GM23248 (cell line): Measurements from ENCODE around the gene SNX32. TPM values are rescaled to one million over a fixed set of nuclear protein-coding genes. Genes with fewer than 3 reads are reported as not detected.

Experiments used
- DNase-seq: peaks from one replicate; pipeline ENCODE4 v3.0.0-alpha.2; 2015
- H2AFZ ChIP-seq: fragments of 200-600 bp; sonication (generic); 2 replicates; pipeline ENCODE4 v1.6.1; 2016; ENCODE audit warnings: antibody characterized with exemption
- H3F3A ChIP-seq: fragments of 200-600 bp; sonication (generic); 2 replicates; pipeline ENCODE4 v1.6.1; 2016; ENCODE audit warnings: mild to moderate bottlenecking, antibody characterized with exemption, mixed run types; ENCODE audit not compliant: insufficient read depth
- H3K27ac ChIP-seq: fragments of 200-600 bp; sonication (generic); 2 replicates; pipeline ENCODE4 v1.5.1; 2016; ENCODE audit warnings: mild to moderate bottlenecking
- H3K27me3 ChIP-seq: fragments of 200-600 bp; sonication (generic); replicated peaks from 2 replicates; pipeline ENCODE4 v1.6.1; 2016; ENCODE audit warnings: mild to moderate bottlenecking; ENCODE audit not compliant: insufficient read depth
- H3K36me3 ChIP-seq: fragments of 200-600 bp; sonication (generic); 2 replicates; pipeline ENCODE4 v1.6.1; 2016; ENCODE audit warnings: low read depth, mild to moderate bottlenecking
- H3K4me1 ChIP-seq: fragments of 200-600 bp; sonication (generic); 2 replicates; pipeline ENCODE4 v1.6.1; 2016; ENCODE audit warnings: mild to moderate bottlenecking; ENCODE audit not compliant: insufficient read depth
- H3K4me2 ChIP-seq: fragments of 200-600 bp; sonication (generic); one replicate; pipeline ENCODE4 v1.6.1; 2016; ENCODE audit warnings: mild to moderate bottlenecking; ENCODE audit not compliant: unreplicated experiment
- H3K4me3 ChIP-seq: fragments of 200-600 bp; sonication (generic); 2 replicates; pipeline ENCODE4 v1.5.1; 2016; ENCODE audit warnings: mild to moderate bottlenecking
- H3K79me2 ChIP-seq: fragments of 200-600 bp; sonication (generic); 2 replicates; pipeline ENCODE4 v1.6.1; 2016; ENCODE audit warnings: mild to moderate bottlenecking; ENCODE audit not compliant: insufficient read depth
- H3K9ac ChIP-seq: fragments of 200-600 bp; sonication (generic); 2 replicates; pipeline ENCODE4 v1.6.1; 2016; ENCODE audit warnings: mild to moderate bottlenecking
- H3K9me2 ChIP-seq: fragments of 200-600 bp; sonication (generic); 2 replicates; pipeline ENCODE4 v1.6.1; 2016; ENCODE audit warnings: mixed run types, mild to moderate bottlenecking, moderate library complexity; ENCODE audit not compliant: insufficient read depth
- H3K9me3 ChIP-seq: fragments of 200-600 bp; sonication (generic); one replicate; pipeline ENCODE4 v1.6.1; 2017; ENCODE audit warnings: low read depth
- H4K20me1 ChIP-seq: fragments of 200-600 bp; sonication (generic); 2 replicates; pipeline ENCODE4 v1.6.0; 2016; ENCODE audit not compliant: insufficient read depth
- EZH2 ChIP-seq: fragments of 200-600 bp; sonication (generic); IDR thresholded peaks from 2 replicates; pipeline ENCODE4 v1.6.1; 2018; ENCODE audit warnings: antibody characterized with exemption, mild to moderate bottlenecking; ENCODE audit not compliant: insufficient read depth, poor library complexity, severe bottlenecking
- EZH2phosphoT487 ChIP-seq: fragments of 200-600 bp; sonication (generic); IDR thresholded peaks from 2 replicates; pipeline ENCODE4 v1.6.1; 2018; ENCODE audit warnings: antibody characterized with exemption, moderate library complexity, mild to moderate bottlenecking, low read depth; ENCODE audit not compliant: insufficient read depth
- WGBS, 2 experiments: methylation state at CpG; one replicate each; pipeline ENCODE4 v1.1.6; 2015 to 2017; ENCODE audit warnings: low lambda C conversion rate in 2 of 2, low coverage in 1 of 2; ENCODE audit errors: missing lambda C conversion rate in 2 of 2; 5-methylcytosine and 5-hydroxymethylcytosine counted together
- in situ Hi-C: fragments of 300-500 bp; cut with MboI; formaldehyde crosslinking; loops from 2 replicates; pipeline ENCODE4 v1.15.0; 2020
- polyA plus RNA-seq: library from polyadenylated mRNA; unstranded; fragments of >200 nt; fragmentation: Nextera tagmentation; extraction: Ambion mirVana; gene quantifications from 2 replicates; pipeline ENCODE4 v1.2.1, GENCODE V29; 2016
- total RNA-seq: library from RNA; depleted of rRNA; stranded (reverse); fragments of >200 nt; shearing (Covaris generic); gene quantifications from 2 replicates; pipeline ENCODE4 v1.2.3, GENCODE V29; 2014

SNX32 gene
- total and polyA plus RNA-seq, 2 experiments from 2014 or later: 0.51 TPM; not detected in 1

DNA sequence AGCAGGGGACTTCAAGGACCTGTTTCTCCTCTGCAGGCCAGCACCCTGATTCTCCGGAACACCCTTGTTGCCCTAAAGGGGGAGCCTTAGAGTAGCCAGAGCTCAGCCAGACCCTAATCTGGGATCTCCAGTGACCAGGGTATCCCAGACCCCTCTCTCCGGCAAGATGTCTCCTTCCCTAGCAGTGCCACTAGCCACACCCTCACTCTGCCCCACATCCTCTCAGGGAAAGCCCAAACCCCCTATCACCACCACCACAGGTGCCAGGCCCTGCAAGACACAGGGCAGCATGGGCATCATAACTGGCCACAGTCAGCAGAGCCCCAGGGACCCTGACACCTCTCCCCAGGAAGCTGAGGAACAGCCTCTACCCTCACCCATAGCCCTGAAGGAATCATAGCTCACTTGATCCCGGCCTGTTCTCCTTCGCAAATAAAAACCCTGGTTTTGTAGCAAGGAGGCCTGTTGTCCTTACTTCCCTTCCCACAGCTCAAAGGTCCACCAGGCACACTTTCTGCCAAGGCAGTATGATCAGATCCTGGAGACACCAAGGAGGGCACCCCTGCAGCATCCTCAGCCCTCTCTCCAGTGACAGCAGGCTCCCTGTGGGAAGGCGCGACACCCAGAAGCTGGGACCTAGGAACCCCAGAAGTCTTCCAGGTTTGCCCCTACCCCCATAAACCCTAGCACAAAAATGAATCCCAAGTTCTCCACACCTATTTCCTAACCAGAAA, 19.6 kb downstream of the SNX32 start:
- Histone ChIP-seq H3K4me1 (peaks cover 5% of the 10 kb centered on the region; the same call in 1 of the 2 replicates), H3K79me2 (peaks cover 49% of the 10 kb centered on the region), H3F3A (peaks cover 62% of the 10 kb centered on the region), H3K4me2 (no peak overlapping the region), H3K36me3 (peaks cover 44% of the 10 kb centered on the region), H3K9ac (peak overlapping the region; percentile 16; the same call in 1 of the 2 replicates), H3K27me3 (no peaks in the 10 kb centered on the region), H3K4me3 (no peak overlapping the region), H2AFZ (no peak overlapping the region), H3K9me2 (no peaks in the 10 kb centered on the region), H4K20me1 (peaks cover 23% of the 10 kb centered on the region; the same call in 1 of the 2 replicates), H3K9me3 (no peaks in the 10 kb centered on the region), H3K27ac (no peak overlapping the region)
- in situ Hi-C loops: no loop called here
- 81% methylated on average over 6 of the region's 6 CpGs for WGBS, 2 experiments
- no peak for DNase-seq
- TF ChIP-seq EZH2 (no peak), EZH2phosphoT487 (no peak)

DNA sequence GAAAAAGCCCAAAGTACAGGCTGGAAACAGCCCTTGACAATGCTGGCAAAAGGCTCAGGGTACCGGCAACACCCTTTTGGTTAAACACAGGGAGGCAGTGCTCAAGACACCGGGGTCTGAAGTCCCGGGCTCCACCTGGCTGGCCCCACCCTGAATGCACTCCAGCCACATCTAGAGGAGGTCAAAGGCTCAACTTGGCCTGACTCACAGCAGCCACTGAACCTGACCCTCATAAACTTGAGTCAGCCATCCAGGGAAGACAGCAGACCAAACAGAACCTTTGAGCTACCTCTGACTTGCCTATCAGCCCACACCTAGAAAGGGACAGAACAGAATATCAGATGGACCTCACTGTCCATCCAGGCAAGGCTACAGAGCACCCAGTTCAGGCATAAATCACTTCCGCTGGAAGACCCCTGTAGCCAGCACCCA, 20.4 kb downstream of the SNX32 start:
- Histone ChIP-seq H3K9me3 (no peaks in the 10 kb centered on the region), H3K79me2 (peaks cover 49% of the 10 kb centered on the region), H3K27me3 (no peaks in the 10 kb centered on the region), H2AFZ (no peak overlapping the region), H3K4me2 (no peak overlapping the region), H4K20me1 (peaks cover 23% of the 10 kb centered on the region; the same call in 1 of the 2 replicates), H3K9ac (peak overlapping the region; percentile 16; the same call in 1 of the 2 replicates), H3K4me3 (no peak overlapping the region), H3K4me1 (peaks cover 5% of the 10 kb centered on the region; the same call in 1 of the 2 replicates), H3F3A (peaks cover 69% of the 10 kb centered on the region), H3K27ac (no peak overlapping the region; the same call in 1 of the 2 replicates), H3K36me3 (peaks cover 44% of the 10 kb centered on the region), H3K9me2 (no peaks in the 10 kb centered on the region)
- DNase-seq: no peak
- in situ Hi-C loops: no loop called here
- 96 to 98% methylated on average over 4 of the region's 4 CpGs for WGBS, 2 experiments
- TF ChIP-seq EZH2phosphoT487: no peak
- no peak for TF ChIP-seq EZH2

DNA sequence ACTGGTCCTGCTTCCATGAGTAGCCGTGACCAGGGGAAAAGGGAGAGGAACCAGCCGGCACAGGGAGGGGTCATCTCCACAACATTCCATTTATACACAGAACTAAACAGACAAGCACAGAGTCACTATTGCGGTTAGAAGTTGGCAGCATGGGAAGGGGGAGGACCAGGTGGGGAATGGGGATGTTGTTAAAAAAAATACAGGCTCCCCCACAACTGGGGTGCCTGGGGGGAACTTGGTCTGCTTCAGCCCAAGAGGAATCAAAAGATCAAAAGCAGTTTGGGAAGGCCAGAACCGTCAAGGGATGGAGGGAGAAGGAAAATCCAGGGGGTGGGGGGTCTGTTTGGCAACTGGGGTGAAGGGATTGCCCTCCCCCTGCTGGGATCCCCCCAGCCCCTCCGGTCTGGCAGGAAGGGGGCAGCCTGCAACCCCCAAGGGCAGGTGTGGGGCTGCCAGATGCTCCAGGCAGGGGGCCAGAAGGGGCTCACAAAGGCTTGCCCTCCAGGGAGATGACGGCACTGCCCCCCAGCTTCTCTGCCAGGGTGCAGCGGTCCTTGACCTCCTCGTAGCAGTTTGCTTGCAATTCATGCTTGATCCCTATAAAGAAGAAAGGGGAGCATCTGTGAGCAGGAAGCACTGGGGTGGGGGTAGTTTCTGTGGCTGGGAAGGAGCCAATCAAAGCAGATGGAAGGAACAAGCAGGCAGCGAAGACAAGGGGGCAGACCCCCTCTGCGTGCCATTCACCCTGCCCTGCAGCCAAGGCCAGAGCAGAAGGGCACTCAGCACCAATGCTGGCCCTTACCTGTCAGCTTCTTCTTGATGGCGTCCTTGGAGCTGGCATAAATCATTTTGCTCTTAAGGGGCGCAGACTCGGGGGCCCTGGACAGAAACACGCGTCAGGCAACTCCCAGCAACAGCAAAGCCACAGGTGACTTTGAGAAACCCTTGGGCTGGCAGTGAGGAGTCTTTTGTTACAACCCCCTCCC, 21.4 kb downstream of the SNX32 start:
- Histone ChIP-seq H3K36me3 (peaks cover 44% of the 10 kb centered on the region), H2AFZ (no peak overlapping the region), H3K9me3 (no peaks in the 10 kb centered on the region), H3K79me2 (peaks cover 49% of the 10 kb centered on the region), H3K27me3 (no peaks in the 10 kb centered on the region), H4K20me1 (peaks cover 23% of the 10 kb centered on the region; the same call in 1 of the 2 replicates), H3K27ac (no peak overlapping the region), H3K4me1 (peaks cover 5% of the 10 kb centered on the region; the same call in 1 of the 2 replicates), H3K9ac (peak overlapping the region; percentile 84; the same call in 1 of the 2 replicates), H3K9me2 (no peaks in the 10 kb centered on the region), H3K4me2 (peak overlapping the region; percentile 82), H3F3A (peaks cover 75% of the 10 kb centered on the region), H3K4me3 (peak overlapping the region; percentile 94)
- WGBS, 2 experiments: 79 to 82% methylated on average over 12 to 15 of the region's 15 CpGs
- in situ Hi-C loops: no loop called here
- no peak for DNase-seq
- TF ChIP-seq EZH2: no peak
- TF ChIP-seq EZH2phosphoT487: no peak

DNA sequence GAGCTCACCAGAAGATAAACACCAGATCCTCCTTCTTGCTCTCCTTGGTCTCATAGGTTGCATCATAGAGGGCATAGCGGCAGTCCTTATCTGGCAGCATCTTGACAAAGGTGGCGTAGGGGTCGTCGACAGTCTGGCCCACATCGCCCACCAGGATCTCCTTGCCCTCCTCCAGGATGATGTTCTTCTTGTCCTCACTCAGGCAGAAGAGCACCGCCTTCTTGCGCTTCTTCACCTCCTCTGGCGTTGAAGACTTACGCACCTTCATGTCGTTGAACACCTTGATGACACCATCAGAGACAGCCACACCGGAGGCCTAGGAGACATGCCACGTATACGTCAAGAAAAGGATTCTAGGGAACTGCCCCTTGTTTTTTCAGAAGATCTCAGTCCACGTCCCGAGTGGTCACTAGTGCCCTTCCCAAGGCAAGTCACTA, 22.2 kb downstream of the SNX32 start:
- peaks cover 51% of the 10 kb centered on the region for H3K79me2 ChIP-seq
- WGBS, 2 experiments: 84 to 87% methylated on average over 15 of the region's 15 CpGs
- H3K4me1 ChIP-seq: peaks cover 5% of the 10 kb centered on the region; the same call in 1 of the 2 replicates
- no peaks in the 10 kb centered on the region for H3K9me2 ChIP-seq
- DNase-seq: no peak
- no peaks in the 10 kb centered on the region for H3K27me3 ChIP-seq
- peaks cover 44% of the 10 kb centered on the region for H3K36me3 ChIP-seq
- in situ Hi-C loops: no loop called here
- H3K4me3 ChIP-seq: peak overlapping the region; percentile 94
- peak overlapping the region; percentile 11; the same call in 1 of the 2 replicates for H3K27ac ChIP-seq
- no peaks in the 10 kb centered on the region for H3K9me3 ChIP-seq
- no peak for TF ChIP-seq EZH2phosphoT487
- no peak for TF ChIP-seq EZH2
- peaks cover 74% of the 10 kb centered on the region for H3F3A ChIP-seq
- H2AFZ ChIP-seq: no peak overlapping the region
- peak overlapping the region; percentile 84 for H3K9ac ChIP-seq
- H4K20me1 ChIP-seq: peaks cover 23% of the 10 kb centered on the region; the same call in 1 of the 2 replicates
- peak overlapping the region; percentile 82 for H3K4me2 ChIP-seq
